Lower lobe of right lung (tissue), 2 donors: ENCODE results near the gene ETHE1. TPM values are rescaled to one million over a fixed set of nuclear protein-coding genes. Genes with fewer than 3 reads are reported as not detected.

Experiments used
- ATAC-seq, 2 donors: fragments of 200-7000 bp; cut with Tn5 transposase; one replicate each; pipeline ENCODE4 v1.9.1; 2020 to 2022; ENCODE audit warnings: mild to moderate bottlenecking in 2 of 2, moderate library complexity in 2 of 2
- DNase-seq: peaks from one replicate; pipeline ENCODE4 v3.0.0-alpha.2; 2020
- H3K27ac ChIP-seq: fragments of 200-600 bp; one replicate; pipeline ENCODE4 v1.8.0; 2022
- H3K27me3 ChIP-seq: fragments of 200-600 bp; one replicate; pipeline ENCODE4 v1.8.0; 2022; ENCODE audit warnings: low read depth
- H3K36me3 ChIP-seq: fragments of 200-600 bp; one replicate; pipeline ENCODE4 v1.8.0; 2022; ENCODE audit warnings: mild to moderate bottlenecking
- H3K4me1 ChIP-seq: fragments of 200-600 bp; one replicate; pipeline ENCODE4 v1.8.0; 2022
- H3K4me3 ChIP-seq: fragments of 200-600 bp; one replicate; pipeline ENCODE4 v1.8.0; 2022; ENCODE audit warnings: mild to moderate bottlenecking
- H3K9me3 ChIP-seq: fragments of 200-600 bp; one replicate; pipeline ENCODE4 v1.8.0; 2022
- intact Hi-C: fragments of 100-400 bp; cut with DNase I; formaldehyde crosslinking; loops from one replicate; pipeline ENCODE4 v1.11.0; 2022
- total RNA-seq: library from RNA; stranded (reverse); fragmentation: NEBNext Ultra II Directional; extraction: Animal tissue kit (Norgen Biotek cat#: 25700); gene quantifications from one replicate; pipeline ENCODE4 v1.2.1, GENCODE V29; 2021
- TF ChIP-seq, protein P1 (sequence below): fragments of 200-600 bp; IDR thresholded peaks from one replicate; pipeline ENCODE4 v1.8.0; 2022; ENCODE audit warnings: antibody characterized with exemption, mild to moderate bottlenecking
- donor health status: DM: no; HTN: yes; CAD: no; lungs with severe emphysema.

Gene ETHE1
- total RNA-seq, 1 donor from 2014 or later = 47.4 TPM

DNA sequence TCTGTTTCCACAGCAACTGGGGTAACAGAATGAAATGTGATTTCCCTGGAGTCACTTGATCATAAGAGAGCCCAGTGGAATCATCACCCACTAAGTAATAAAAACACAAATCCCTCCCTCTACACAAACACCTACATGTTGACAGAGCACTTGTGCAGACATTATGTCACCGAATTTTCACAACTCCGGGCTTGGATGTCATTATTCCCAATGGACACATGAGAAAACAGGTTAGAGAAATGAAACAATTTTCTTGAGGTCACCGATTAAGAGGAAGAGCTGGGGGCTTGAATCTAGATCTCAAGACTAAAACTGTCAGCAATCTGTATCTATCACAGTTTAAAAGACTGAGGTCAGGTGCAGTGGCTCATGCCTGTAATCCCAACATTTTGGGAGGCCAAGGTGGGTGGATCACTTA, 45.2 kb upstream of the ETHE1 start:
- DNase-seq (no peak), ATAC-seq (peak in 1 of 2 donors; percentile 20)
- intact Hi-C loops = no loop called here

GRCh38 chr19:43570174-43570791, 43.3 kb upstream of the ETHE1 start:
- H3K27me3 ChIP-seq = no peaks in the 10 kb centered on the region
- ATAC-seq (no peak), DNase-seq (no peak)
- H3K4me1 ChIP-seq = peaks cover 10% of the 10 kb centered on the region
- H3K27ac ChIP-seq = no peak overlapping the region
- no peak overlapping the region for H3K4me3 ChIP-seq
- intact Hi-C loops = no loop called here
- H3K9me3 ChIP-seq = no peaks in the 10 kb centered on the region
- TF ChIP-seq, protein P1, sequence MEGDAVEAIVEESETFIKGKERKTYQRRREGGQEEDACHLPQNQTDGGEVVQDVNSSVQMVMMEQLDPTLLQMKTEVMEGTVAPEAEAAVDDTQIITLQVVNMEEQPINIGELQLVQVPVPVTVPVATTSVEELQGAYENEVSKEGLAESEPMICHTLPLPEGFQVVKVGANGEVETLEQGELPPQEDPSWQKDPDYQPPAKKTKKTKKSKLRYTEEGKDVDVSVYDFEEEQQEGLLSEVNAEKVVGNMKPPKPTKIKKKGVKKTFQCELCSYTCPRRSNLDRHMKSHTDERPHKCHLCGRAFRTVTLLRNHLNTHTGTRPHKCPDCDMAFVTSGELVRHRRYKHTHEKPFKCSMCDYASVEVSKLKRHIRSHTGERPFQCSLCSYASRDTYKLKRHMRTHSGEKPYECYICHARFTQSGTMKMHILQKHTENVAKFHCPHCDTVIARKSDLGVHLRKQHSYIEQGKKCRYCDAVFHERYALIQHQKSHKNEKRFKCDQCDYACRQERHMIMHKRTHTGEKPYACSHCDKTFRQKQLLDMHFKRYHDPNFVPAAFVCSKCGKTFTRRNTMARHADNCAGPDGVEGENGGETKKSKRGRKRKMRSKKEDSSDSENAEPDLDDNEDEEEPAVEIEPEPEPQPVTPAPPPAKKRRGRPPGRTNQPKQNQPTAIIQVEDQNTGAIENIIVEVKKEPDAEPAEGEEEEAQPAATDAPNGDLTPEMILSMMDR = no peak
- H3K36me3 ChIP-seq = peaks cover 8% of the 10 kb centered on the region

More for the DNA sequence above, 45.2 kb upstream of the ETHE1 start:
- Histone ChIP-seq H3K4me3 (no peak overlapping the region), H3K4me1 (peaks cover 15% of the 10 kb centered on the region), H3K27me3 (no peaks in the 10 kb centered on the region), H3K9me3 (no peaks in the 10 kb centered on the region), H3K27ac (no peak overlapping the region), H3K36me3 (peaks cover 8% of the 10 kb centered on the region)
- TF ChIP-seq, protein P1 = no peak

- Histone ChIP-seq H3K9me3 (no peaks in the 10 kb centered on the region), H3K27ac (no peak overlapping the region), H3K27me3 (no peaks in the 10 kb centered on the region), H3K4me1 (peaks cover 7% of the 10 kb centered on the region), H3K36me3 (peaks cover 8% of the 10 kb centered on the region), H3K4me3 (no peak overlapping the region)
- ATAC-seq = no peak
- intact Hi-C loops = no loop called here
- DNase-seq = no peak
- TF ChIP-seq, protein P1 = no peak
Observed at GRCh38 chr19:43569657-43570056, 42.7 kb upstream of the ETHE1 start.

DNA sequence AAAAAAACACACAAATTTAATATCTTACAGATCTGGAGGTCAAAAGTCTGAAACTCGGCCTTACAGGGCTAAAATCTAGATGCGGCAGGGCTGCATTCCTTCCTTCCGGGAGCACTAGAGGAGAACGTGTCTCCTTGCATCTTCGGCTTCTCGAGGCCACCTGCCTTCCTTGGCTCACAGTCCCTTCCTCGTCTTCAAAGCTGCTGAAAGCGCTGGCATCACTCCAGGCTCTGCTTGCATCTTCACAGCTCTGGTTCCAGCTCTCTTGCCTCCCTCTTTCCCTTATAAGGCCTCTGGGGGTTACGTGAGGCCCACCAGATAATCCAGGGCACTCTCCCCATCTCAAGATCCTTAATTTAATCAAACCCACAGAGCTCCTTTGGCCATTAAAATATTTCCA, 37.8 kb upstream of the ETHE1 start:
- H3K4me1 ChIP-seq = peaks cover 22% of the 10 kb centered on the region
- H3K9me3 ChIP-seq = no peaks in the 10 kb centered on the region
- intact Hi-C loops = no loop called here
- TF ChIP-seq, protein P1 = no peak
- no peak overlapping the region for H3K27ac ChIP-seq
- peaks cover 32% of the 10 kb centered on the region for H3K36me3 ChIP-seq
- ATAC-seq (no peak), DNase-seq (no peak)
- H3K27me3 ChIP-seq = no peaks in the 10 kb centered on the region
- H3K4me3 ChIP-seq = no peak overlapping the region

DNA sequence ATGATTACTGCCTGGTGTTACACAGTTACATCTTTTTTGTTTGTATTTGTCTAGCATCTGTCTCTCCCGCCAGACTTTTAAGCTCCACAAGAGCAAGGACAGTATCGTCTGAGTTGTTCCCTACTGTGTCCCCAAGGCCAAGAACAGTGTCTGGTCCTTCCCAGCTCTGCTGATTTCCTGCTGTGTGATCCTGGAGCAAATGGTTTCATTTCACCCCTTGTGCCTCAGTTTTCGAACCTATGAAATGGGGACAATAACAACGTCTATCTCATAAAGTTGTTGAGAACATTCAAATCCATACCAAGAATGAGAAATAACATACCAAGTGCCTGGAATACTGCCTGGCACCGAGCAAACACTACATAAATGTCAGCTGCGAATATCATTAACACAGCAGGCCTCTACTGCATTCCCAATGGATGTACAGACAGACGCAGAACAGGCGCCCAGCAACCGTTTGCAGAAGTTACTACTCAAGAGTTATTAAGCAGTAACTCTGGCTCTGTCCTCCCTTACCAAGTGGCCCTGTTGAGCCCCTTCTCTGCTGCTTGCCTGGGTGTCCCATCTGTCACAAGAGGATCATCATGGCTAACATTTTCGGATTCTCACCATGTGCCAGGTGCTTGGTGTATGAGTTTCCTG, 36.9 kb upstream of the ETHE1 start:
- Histone ChIP-seq H3K9me3 (no peaks in the 10 kb centered on the region), H3K27me3 (no peaks in the 10 kb centered on the region), H3K4me1 (peaks cover 22% of the 10 kb centered on the region), H3K4me3 (no peak overlapping the region), H3K36me3 (peaks cover 36% of the 10 kb centered on the region), H3K27ac (peak overlapping the region; percentile 80)
- intact Hi-C loops = no loop called here
- TF ChIP-seq, protein P1 = no peak
- DNase-seq (no peak), ATAC-seq (no peak)
